NCI-H526 treated with DMSO at 0.1 percent for 48 hours (cell line): Measurements from ENCODE around the gene MESD.
A peak's percentile ranks its signal among the peaks of the same experiment; 100 is the strongest.

ENCODE experiments used
- DNase-seq: peaks from one replicate; lab custom pipeline; 2025; lab: John Stamatoyannopoulos, UW

MESD gene

GRCh38 chr15:80991421-80991820 lies 1.8 kb upstream of the MESD start:
- DNase-seq = no peak

- no peak for DNase-seq
Measured at GRCh38 chr15:80990955-80991354, 1.3 kb upstream of the MESD start.

DNA sequence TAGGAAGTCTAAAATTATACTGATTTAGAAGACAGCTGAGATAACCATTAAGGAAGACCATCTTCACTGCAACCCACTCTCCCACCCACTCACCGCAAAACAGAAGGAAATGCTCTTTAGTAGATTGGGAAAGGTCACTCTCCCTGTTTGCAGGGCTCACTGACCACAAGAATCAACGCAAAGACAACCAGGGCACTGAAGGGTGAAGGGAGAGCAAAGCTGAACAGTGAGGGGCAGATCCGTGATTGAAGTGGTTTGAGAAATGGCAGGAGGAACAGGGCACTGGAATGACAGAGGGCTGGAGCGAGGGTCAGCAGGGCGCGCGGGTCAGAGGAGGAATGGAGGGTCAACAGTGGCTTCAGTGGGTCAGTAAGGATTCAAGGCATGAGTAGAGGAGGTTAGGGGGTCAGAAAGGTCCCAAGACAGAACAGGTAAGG lies 520 bp downstream of the MESD start:
- DNase-seq = no peak

- DNase-seq = no peak
Measured at GRCh38 chr15:80988148-80988796, 1.3 kb downstream of the MESD start.

GRCh38 chr15:80986487-80986886 lies 3.1 kb downstream of the MESD start:
- DNase-seq = no peak

DNA sequence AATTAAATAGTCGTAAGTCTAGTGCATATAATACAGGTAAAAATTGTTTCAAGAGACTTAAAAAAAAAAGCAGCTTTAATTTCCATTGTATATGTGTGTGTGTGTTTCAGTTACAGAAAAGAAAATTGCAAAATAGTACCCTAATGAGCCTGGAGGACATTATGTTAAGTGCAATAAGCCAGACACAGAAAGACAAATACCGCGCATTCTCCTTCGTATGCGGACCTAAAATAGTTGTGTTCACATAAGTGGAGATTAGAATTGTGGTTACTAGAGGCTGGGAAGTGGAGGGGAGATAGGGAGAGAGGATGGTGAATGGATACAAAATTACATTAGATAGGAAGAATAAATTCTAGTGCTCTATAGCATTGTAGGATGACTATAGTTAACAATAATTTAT lies 3.6 kb downstream of the MESD start:
- no peak for DNase-seq

DNA sequence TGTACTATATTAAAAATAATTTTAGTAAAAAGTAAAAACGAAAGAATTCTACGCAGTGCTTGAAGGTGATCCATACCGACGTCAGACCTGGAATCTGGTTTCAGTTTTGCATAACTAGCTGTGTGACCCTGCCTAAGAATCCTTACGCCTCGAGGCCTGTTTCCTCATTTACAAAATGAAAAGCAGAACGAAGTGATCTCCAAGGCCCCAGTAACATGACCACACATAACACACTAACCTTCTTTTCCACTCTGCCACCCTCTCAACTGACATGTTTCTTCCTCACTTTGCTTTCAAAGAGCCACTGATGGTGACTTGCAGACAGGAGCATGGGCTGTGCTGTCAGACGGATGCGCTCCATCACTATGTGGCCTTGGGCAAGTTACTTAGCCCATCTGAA lies 4.8 kb downstream of the MESD start:
- peak; percentile 41 for DNase-seq

GRCh38 chr15:80982839-80983238 lies 6.8 kb downstream of the MESD start:
- no peak for DNase-seq

DNA sequence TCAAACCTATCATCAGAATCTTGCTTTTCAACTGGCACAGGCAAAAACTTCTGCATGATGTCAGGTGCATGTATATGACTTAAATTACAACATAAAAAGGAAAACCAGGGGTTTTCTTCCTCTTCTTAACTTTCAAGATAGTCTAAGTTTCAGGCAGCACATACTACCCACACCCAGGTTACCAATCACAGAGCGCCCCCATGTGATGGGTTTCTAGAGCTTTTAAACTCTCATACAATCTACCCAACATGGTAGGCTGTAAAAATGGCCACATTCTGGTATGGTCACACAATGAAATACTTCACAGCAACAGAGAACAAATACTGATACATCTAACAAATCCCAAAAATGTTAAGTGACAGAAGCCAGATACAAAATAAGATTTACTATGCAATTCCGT lies 7.4 kb downstream of the MESD start:
- DNase-seq = no peak

DNA sequence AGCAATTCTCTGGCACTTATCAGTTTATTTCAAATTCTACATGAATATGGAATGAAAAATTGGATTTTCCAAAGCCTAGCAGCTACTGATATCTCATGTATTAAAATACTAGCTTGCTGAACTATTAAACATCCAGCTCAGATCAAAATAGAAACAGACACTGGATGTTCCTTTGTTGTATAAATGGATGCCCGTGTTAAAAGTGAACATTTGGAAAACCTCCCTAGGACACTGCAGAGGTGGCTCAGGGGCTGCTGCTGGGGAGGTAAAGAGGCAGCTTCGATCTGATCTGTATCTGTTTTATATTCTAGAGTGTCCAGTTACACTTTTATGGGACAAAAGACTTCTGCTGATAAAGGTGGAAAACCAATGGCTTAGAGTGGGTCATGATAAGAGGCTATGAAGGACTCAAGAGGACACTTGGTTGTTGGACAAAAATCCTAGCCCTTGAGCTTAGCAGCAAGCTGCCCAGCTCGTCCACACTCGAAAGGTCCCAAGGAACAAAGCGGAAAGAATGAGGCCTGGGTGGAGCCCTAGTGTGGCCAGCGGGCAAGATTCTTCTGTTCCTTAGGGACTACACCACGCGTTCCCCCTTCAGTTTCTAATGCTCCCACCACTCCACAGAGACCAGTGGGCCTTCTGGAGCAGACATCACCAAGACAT lies 9.9 kb downstream of the MESD start:
- no peak for DNase-seq

- no peak for DNase-seq
Measured at GRCh38 chr15:80978685-80979329, 10.8 kb downstream of the MESD start.

- peak; percentile 60 for DNase-seq
Measured at GRCh38 chr15:80977627-80978036, 12.0 kb downstream of the MESD start.

GRCh38 chr15:80976851-80977250 lies 12.8 kb downstream of the MESD start:
- DNase-seq = no peak

GRCh38 chr15:80974914-80975313 lies 14.7 kb downstream of the MESD start:
- DNase-seq = no peak

DNA sequence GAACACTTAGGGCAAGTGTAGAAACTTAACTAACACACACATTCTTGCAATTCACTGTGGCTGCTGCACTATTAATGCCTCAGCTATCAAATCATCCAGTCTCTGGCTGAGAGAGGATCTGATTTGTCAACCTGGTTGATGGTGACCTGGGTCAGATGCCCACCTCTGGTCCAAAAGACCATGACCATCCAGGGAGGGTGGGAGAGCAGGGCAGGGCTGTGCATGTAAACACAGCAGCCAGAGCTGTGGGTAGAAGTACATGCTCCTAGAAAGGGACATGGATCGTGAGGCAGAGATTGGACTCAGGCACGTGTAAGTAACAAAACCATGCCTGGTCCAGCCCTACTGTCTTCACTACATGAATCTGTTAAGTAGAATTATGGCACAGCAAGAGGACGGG lies 17.3 kb downstream of the MESD start:
- no peak for DNase-seq

DNA sequence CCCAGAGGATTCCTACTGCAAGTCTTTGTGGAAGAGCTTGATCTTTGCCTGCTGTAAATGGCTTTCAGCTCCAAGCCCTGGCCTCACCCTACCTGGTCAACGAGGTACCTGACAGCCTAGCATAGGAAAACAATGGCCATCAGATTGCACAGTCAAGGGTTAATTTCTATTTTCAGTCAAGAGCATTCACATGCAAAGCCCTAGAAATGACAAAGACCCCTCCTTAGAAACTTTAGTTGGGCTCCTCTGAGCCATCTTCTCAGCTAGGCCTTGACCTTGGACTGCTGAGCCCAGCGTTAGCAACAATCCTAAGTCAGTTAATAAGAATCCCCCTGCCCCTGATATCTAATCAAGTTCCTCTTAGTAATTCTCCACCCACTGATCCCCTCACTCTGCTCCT lies 18.5 kb downstream of the MESD start:
- no peak for DNase-seq

DNA sequence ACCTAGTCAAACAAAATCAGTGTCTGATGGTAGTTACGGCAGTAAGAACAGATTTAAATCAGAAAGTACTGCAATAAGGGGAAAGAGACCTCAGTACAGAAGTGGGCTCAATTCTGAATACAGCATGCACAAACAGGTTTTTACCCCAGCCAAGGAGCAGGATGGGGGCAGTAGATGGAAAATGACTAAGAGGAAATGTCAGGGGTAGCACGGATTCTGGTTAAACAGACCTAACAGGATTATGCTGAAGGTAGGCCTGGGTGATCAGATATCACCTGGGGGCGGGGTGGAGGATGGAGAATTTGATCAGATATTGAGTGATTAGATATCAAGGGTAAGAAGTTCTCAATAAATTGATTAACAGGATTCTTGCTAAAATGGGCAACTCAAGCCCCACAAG lies 19.0 kb downstream of the MESD start:
- no peak for DNase-seq

- DNase-seq = peak; percentile 45
Measured at GRCh38 chr15:80970018-80970657, 19.5 kb downstream of the MESD start.

DNA sequence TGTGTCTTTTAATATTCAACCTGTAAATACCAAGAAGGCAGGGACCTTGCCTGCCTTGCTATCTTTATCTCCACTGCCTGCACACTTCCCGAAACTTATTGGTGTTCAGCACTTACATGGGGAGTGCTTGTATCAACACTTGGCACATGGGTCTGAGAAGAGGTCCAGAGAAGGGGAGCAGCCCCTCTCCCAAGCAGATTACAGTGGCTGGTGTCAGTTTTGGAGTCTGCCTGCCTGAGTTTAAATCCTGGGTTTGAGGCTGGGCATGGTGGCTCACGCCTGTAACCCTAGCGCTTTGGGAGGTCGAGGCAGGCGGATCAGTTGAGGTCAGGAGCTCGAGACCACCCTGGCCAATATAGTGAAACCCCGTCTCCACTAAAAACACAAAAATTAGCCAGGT lies 20.3 kb downstream of the MESD start:
- no peak for DNase-seq

- DNase-seq = no peak
Measured at GRCh38 chr15:80967991-80968510, 21.6 kb downstream of the MESD start.

DNA sequence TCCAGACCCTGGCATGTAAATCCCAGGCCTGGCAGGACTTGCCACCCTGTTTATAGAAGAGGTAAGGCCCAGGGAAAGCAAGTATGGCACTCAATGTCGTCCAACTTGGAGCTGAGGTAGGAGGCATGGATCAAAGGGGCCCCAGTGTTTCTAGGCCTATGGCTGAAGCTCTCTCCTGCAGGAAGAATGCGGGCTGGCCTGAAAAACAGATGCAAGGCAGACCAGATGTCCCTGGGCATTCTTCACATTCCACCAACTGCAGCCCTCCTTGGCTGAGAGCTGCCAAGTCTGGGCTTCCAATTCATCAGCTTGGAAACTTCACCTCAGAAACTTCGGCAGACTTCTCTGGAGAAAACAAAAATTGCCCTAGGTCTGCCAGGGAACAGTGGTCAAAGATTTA lies 22.2 kb downstream of the MESD start:
- no peak for DNase-seq

DNA sequence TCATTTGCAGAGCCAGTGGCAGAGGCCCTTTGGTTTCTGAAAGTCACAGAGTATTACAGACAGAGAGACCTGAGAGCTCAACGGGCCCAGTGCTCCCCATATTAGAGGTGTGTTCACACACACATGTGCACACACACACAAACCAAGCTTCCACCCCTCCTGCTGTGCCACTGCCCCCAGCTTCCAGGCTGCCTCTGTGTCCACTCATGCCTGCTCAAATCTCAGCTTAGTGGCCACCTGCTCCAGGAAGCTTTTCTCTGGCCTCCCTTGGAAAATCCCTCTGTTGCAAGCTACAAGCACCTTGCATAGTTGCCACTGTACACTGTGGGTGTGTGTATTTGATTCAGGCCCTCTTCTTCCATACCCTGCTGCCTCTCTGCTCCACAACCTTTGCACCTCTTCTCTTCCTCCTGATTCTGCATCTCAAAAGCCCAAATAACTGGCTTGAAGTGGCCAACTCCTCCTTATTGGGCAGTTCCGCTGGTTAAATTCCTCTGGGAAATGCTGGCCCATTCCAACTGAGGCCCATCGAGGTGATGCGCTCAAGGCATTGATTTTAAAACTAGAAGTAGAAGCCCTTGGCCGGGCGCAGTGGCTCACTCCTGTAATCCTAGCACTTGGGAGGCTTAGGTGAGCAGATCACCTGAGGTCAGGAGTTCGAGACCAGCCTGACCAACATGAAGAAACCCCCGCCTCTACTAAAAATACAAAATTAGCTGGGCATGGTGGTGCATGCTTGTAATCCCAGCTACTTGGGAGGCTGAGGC lies 23.0 kb downstream of the MESD start:
- DNase-seq = no peak
